Smooth muscle cell (in vitro differentiated cells): ENCODE results near the gene SPINK9. TPM values are rescaled to one million over a fixed set of nuclear protein-coding genes. Genes with fewer than 3 reads are reported as not detected.

Source experiments
- DNase-seq: peaks from one replicate; lab custom pipeline; 2025; ENCODE audit not compliant: unreplicated experiment; lab: John Stamatoyannopoulos, UW
- H2AFZ ChIP-seq: fragments of 200-600 bp; sonication (generic); 2 replicates; pipeline ENCODE4 v1.6.0; 2016; ENCODE audit warnings: antibody characterized with exemption, low read depth, mild to moderate bottlenecking
- H3F3A ChIP-seq: fragments of 200-600 bp; sonication (generic); 2 replicates; pipeline ENCODE4 v1.6.0; 2017; ENCODE audit warnings: antibody characterized with exemption, low read depth
- H3K27ac ChIP-seq: fragments of 200-600 bp; sonication (generic); 2 replicates; pipeline ENCODE4 v1.5.1; 2016; ENCODE audit warnings: low read depth, mild to moderate bottlenecking
- H3K27me3 ChIP-seq: fragments of 200-600 bp; sonication (generic); 2 replicates; pipeline ENCODE4 v1.6.1; 2016; ENCODE audit warnings: low read depth, mild to moderate bottlenecking
- H3K36me3 ChIP-seq: fragments of 200-600 bp; sonication (generic); 2 replicates; pipeline ENCODE4 v1.5.1; 2016; ENCODE audit warnings: low read depth
- H3K4me1 ChIP-seq: fragments of 200-600 bp; sonication (generic); 2 replicates; pipeline ENCODE4 v1.5.1; 2016; ENCODE audit warnings: low read depth
- H3K4me2 ChIP-seq: fragments of 200-600 bp; sonication (generic); 2 replicates; pipeline ENCODE4 v1.6.0; 2016; ENCODE audit warnings: mild to moderate bottlenecking
- H3K4me3 ChIP-seq: fragments of 200-600 bp; sonication (generic); 2 replicates; pipeline ENCODE4 v1.5.1; 2016; ENCODE audit warnings: mild to moderate bottlenecking
- H3K79me2 ChIP-seq: fragments of 200-600 bp; sonication (generic); 2 replicates; pipeline ENCODE4 v1.6.0; 2016; ENCODE audit warnings: low read depth, mild to moderate bottlenecking
- H3K9ac ChIP-seq: fragments of 200-600 bp; sonication (generic); 2 replicates; pipeline ENCODE4 v1.6.0; 2016; ENCODE audit warnings: low read depth
- H3K9me3 ChIP-seq: fragments of 200-600 bp; sonication (generic); replicated peaks from 2 replicates; pipeline ENCODE4 v1.5.1; 2016; ENCODE audit warnings: low read depth
- H4K20me1 ChIP-seq: fragments of 200-600 bp; sonication (generic); 2 replicates; pipeline ENCODE4 v1.6.0; 2016; ENCODE audit warnings: low read depth
- WGBS: methylation state at CpG from one replicate; pipeline ENCODE4 v1.1.7; 2016; ENCODE audit warnings: low lambda C conversion rate; 5-methylcytosine and 5-hydroxymethylcytosine counted together
- polyA plus RNA-seq: library from polyadenylated mRNA; unstranded; fragments of >200 nt; fragmentation: Nextera tagmentation; extraction: Ambion mirVana; gene quantifications from 2 replicates; pipeline ENCODE4 v1.2.1, GENCODE V29; 2016
- total RNA-seq: library from RNA; depleted of rRNA; stranded (reverse); fragments of >200 nt; gene quantifications from 2 replicates; pipeline ENCODE4 v1.2.3, GENCODE V29; 2014
- TF ChIP-seq, protein P1 (sequence below): fragments of 200-600 bp; sonication (generic); IDR thresholded peaks from 2 replicates; pipeline ENCODE4 v1.5.1; 2017; ENCODE audit warnings: borderline replicate concordance, mild to moderate bottlenecking, antibody characterized with exemption; ENCODE audit not compliant: insufficient read depth, poor library complexity, severe bottlenecking

The SPINK9 gene
- total and polyA plus RNA-seq, 2 experiments from 2014 or later = 5.3 to 5.9 TPM

DNA sequence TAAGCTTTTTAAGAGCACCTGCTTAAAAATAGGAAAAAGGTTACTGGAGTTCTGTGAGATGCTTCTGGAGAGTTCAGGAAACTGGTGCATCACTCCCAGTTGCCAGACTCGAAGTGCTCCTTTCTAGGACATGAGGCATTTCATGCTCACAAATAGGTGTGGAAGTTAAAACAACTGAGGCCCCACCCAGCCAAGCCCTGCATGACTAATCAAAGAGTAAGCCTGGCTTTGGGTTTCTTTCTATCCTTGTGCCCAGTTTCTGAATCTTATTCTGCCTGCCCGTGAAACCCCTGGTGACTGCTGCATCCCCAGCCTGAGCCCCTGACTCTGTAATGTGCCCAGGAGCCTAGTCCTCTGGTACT, 7.7 kb downstream of the SPINK9 start:
- Histone ChIP-seq H3K36me3 (no peaks in the 10 kb centered on the region), H3K4me3 (no peak overlapping the region), H3K9ac (peak overlapping the region; percentile 29), H3K4me2 (no peak overlapping the region), H3K79me2 (no peaks in the 10 kb centered on the region), H3K9me3 (no peaks in the 10 kb centered on the region), H2AFZ (no peak overlapping the region), H3K27ac (peak overlapping the region; percentile 79), H3K27me3 (no peaks in the 10 kb centered on the region), H4K20me1 (no peaks in the 10 kb centered on the region), H3K4me1 (no peaks in the 10 kb centered on the region), H3F3A (no peaks in the 10 kb centered on the region)
- 68% methylated on average over 2 of the region's 2 CpGs for WGBS
- TF ChIP-seq, protein P1, sequence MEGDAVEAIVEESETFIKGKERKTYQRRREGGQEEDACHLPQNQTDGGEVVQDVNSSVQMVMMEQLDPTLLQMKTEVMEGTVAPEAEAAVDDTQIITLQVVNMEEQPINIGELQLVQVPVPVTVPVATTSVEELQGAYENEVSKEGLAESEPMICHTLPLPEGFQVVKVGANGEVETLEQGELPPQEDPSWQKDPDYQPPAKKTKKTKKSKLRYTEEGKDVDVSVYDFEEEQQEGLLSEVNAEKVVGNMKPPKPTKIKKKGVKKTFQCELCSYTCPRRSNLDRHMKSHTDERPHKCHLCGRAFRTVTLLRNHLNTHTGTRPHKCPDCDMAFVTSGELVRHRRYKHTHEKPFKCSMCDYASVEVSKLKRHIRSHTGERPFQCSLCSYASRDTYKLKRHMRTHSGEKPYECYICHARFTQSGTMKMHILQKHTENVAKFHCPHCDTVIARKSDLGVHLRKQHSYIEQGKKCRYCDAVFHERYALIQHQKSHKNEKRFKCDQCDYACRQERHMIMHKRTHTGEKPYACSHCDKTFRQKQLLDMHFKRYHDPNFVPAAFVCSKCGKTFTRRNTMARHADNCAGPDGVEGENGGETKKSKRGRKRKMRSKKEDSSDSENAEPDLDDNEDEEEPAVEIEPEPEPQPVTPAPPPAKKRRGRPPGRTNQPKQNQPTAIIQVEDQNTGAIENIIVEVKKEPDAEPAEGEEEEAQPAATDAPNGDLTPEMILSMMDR = no peak
- no peak for DNase-seq

DNA sequence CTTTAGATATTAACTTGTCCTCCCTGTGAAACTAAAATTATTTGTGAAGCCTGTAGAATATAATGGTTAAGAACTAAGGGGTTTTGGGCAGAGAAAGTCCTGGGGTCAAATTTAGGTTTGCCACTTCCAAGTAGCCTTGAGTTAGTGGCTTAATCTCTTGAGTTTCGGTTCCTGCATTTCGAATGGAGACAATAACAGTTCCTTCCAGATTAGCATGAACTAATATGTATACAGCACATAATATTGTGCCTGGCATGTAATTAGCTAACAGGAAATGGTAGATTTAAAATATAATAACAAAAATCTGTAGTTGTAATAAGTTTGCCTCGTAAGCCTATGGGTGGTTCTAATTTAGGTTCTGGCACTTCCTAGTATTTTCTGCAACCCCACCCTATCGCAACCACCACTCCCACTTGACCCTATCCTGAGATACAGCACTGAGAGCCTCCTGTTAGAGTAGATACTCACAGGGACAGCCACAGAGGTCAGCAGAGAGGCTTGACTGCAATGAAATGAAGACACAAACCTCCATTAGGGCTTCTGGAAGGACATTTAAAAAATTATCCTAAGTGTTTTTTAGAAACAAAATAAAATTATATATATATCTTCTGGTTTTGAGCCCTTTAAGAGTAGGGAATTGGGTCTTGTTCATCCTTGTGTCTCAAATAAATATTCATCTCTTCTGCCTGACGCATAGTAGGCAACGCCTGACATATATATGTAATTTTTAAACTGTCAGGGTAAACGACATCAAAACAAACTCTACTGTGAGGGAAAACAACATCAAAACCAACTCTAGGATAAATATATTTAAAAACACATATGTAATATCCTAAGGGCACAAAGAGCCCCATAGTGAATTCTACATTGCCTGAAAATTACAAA, 8.5 kb downstream of the SPINK9 start:
- Histone ChIP-seq H3K4me3 (no peak overlapping the region), H3K9ac (peak overlapping the region; percentile 29), H2AFZ (no peak overlapping the region), H3K9me3 (no peaks in the 10 kb centered on the region), H3K79me2 (no peaks in the 10 kb centered on the region), H4K20me1 (no peaks in the 10 kb centered on the region), H3K4me2 (no peak overlapping the region), H3K27ac (peak overlapping the region; percentile 79), H3F3A (no peaks in the 10 kb centered on the region), H3K27me3 (no peaks in the 10 kb centered on the region), H3K4me1 (no peaks in the 10 kb centered on the region), H3K36me3 (no peaks in the 10 kb centered on the region)
- TF ChIP-seq, protein P1 = no peak
- DNase-seq = no peak
- WGBS = 84% methylated on average over 7 of the region's 7 CpGs

DNA sequence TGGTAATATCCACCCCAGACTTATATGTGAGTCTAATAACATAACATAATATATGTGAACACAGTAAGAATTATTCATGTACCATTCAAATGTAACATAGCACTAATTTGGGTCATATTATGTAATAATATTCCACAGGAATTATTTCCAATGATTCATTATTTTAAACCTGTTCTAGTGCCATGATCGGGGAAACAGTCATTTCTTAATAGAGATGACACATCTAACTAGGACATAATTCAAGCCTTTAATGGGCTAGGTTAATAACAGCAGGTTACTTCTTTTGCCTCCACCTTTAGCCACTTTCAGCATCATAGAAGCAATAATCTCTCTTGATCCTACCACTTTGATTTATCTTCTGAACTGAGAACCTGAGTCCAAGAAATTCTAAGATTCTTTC, 12.3 kb downstream of the SPINK9 start:
- H3K27me3 ChIP-seq = no peaks in the 10 kb centered on the region
- DNase-seq = no peak
- no peak overlapping the region for H3K4me3 ChIP-seq
- no peak overlapping the region for H3K9ac ChIP-seq
- H3K79me2 ChIP-seq = no peaks in the 10 kb centered on the region
- H3F3A ChIP-seq = no peaks in the 10 kb centered on the region
- 85% methylated on average over 1 of the region's 1 CpG for WGBS
- no peaks in the 10 kb centered on the region for H3K36me3 ChIP-seq
- no peak overlapping the region for H2AFZ ChIP-seq
- no peak overlapping the region for H3K4me2 ChIP-seq
- H4K20me1 ChIP-seq = no peaks in the 10 kb centered on the region
- TF ChIP-seq, protein P1 = no peak
- no peak overlapping the region for H3K27ac ChIP-seq
- no peaks in the 10 kb centered on the region for H3K4me1 ChIP-seq
- H3K9me3 ChIP-seq = no peaks in the 10 kb centered on the region

DNA sequence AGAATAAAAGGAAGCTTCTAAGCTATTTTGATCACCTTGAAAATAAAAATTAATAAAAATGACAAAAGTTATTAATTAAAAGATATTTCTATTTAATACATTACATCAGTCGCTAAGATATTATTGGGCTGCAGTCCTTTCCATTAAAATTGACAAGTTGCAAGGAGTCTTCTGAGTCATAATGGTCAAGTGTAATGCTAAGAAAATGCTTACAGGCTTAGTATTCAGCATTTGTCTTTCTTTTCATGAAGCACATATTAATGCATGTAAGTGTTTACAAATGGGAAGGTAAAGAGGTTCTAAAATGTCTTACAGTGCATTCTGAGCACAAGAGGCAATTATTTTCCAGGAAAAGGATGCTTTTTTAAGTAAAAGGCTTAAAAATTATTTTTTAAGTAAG, 17.3 kb downstream of the SPINK9 start:
- no peak overlapping the region for H3K4me3 ChIP-seq
- H3K9me3 ChIP-seq = no peaks in the 10 kb centered on the region
- H3K27me3 ChIP-seq = no peaks in the 10 kb centered on the region
- H3K4me2 ChIP-seq = no peak overlapping the region
- H3K36me3 ChIP-seq = no peaks in the 10 kb centered on the region
- 92% methylated on average over 1 of the region's 1 CpG for WGBS
- H3F3A ChIP-seq = no peaks in the 10 kb centered on the region
- H4K20me1 ChIP-seq = no peaks in the 10 kb centered on the region
- no peak overlapping the region for H3K9ac ChIP-seq
- no peak for DNase-seq
- no peak overlapping the region for H2AFZ ChIP-seq
- H3K27ac ChIP-seq = no peak overlapping the region
- no peaks in the 10 kb centered on the region for H3K4me1 ChIP-seq
- H3K79me2 ChIP-seq = no peaks in the 10 kb centered on the region
- TF ChIP-seq, protein P1 = no peak
